GM12801 (cell line): Measurements from ENCODE around the gene CACNA1C.

ENCODE experiments used
- CTCF ChIP-seq: IDR thresholded peaks from one replicate; pipeline ENCODE4 v1.5.1; 2011; ENCODE audit warnings: control low read depth; ENCODE audit not compliant: insufficient read length; ENCODE audit errors: extremely low read depth

Gene CACNA1C

GRCh38 chr12:2234646-2235350 is 182.0 kb downstream of the CACNA1C start:
- no peak for TF ChIP-seq CTCF

GRCh38 chr12:2236506-2237294 is 183.9 kb downstream of the CACNA1C start:
- no peak for TF ChIP-seq CTCF

GRCh38 chr12:2238111-2238510 is 185.3 kb downstream of the CACNA1C start:
- TF ChIP-seq CTCF, result no peak

- TF ChIP-seq CTCF, result no peak
These were observed 186.6 kb downstream of the CACNA1C start for GRCh38 chr12:2239381-2239871.

DNA sequence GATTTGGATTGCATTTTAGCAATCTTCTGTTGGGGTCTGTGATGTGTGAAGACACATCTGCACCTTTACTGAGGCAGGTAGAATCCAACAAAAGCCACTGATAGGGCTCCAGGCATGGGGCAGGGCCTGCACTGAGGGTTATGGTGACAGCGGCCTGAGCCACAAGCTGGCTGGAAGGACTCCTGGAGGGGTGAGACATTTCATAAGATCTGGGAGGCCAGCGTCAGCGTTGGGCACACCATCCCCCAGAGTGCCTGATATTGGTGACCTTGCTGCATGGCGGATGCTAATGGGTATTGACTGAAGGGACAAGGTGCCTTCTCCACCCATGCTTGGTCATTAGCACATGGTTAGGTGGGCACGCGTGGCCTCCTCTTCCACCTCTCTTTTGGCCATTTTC is 187.6 kb downstream of the CACNA1C start:
- TF ChIP-seq CTCF, result no peak

DNA sequence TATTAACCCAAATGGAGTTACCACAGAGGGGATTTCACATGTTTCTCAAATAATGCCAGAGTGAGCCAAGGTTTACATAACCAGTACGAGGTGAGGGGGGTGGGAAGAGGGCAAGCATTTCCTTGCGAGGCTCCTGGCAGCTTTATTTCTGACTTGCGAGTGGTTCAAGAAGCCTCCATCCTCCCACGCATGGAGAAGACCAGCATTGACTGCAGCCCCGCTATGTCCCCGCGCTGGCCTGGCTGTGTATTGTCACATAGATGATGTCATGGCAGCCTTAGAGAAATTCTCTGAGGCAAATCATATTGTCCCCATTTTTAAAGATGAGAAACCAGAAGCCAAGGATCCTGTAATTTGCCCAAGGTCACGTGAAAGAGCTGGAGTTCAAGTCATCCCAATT is 188.2 kb downstream of the CACNA1C start:
- TF ChIP-seq CTCF, result no peak

DNA sequence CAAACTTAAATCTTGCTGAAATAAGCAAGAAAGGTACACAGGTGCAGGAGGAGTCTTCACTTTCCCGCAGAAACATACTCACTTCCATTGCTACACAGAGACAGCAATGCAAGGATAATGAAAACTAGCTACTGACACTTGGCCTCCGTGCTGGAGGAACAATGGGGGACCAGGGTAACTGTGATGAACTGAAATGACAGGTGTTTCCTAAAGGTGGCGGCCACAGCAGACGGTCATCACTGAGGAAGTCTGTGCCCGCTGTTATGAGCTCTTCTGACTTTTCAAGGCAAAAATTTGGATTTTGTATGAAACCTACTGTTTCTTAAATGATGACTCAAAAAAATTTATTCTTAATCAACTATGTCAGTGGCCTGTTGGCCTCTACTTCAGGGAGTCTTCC is 189.4 kb downstream of the CACNA1C start:
- no peak for TF ChIP-seq CTCF
